ENCODE measurements around the gene SUSD2.
"Not testable (repeated sequence)": the region's sequence is repeated elsewhere in the genome, so short reads cannot be mapped to it uniquely, and the experiment has no call there.

SUSD2 gene

DNA sequence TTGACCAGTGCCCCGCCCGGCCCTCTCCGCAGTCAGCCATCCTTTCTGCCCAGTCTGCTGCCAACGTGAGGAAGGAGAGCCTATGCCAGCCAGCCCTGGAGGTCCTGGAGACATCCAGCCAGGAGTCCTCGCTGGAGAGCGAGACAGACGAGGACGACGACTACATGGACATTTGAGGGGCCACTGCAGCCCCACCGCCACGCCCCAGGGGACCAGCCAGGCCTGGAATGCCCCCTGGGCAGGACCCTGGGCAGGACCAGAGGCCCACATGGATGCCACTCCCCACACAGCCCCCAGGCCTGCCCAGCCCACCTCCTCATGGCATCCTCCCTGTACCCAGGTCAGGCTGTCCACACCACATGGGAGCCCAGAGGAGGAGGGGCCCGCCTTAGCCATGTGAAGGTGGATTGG lies 3.3 kb upstream of the SUSD2 start:
- Mint-ChIP-seq H3K4me1 (peaks cover 7% of the 10 kb centered on the region), H3K4me3 (no peak overlapping the region), H3K9me3 (no peaks in the 10 kb centered on the region), H3K36me3 (peaks cover 29% of the 10 kb centered on the region), H3K27me3 (no peaks in the 10 kb centered on the region), H3K27ac (no peak overlapping the region)
- ATAC-seq: no peak

DNA sequence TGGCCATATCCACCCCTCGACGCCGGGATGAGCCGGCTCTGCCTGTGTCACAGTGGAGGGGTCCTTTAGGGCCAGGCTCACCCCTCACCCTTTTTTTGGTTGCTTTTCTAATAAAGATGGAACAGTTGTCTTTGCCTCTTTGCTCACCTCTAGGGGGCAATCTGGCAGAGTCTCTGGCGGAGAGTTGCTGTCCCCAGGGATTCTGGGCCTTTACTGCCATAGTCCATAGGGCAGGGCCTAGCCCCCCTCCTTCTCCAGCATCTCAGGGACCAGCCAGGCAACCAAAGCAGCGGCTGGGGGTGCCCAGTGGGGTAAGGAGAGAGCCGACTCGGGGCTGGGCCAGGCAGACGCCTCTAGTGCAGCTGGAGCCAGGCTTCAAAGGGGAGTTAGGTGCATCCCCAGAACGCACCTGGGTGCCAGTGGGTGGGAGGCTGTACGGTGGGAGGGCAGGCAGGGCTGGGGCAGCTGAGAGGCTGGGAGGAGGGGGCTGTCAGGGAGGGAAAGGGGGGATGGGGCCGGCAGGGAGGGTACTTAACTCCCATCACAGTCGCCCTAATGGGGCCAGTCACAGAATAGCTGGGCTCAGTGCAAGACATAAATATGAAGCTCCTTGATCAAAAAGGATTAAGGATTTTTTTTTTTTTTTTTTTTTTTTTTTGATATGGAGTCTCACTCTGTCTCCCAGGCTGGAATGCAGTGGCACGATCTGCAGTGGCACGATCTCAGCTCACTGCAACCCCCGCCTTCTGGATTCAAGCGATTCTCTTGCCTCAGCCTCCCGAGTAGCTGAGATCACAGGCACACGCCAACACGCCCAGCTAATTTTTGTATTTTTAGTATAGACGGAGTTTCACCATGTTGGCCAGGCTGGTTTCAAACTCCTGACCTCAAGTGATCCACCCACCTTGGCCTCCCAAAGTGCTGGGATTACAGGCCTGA lies 2.5 kb upstream of the SUSD2 start:
- peak overlapping the region; percentile 19 for H3K27ac Mint-ChIP-seq

DNA sequence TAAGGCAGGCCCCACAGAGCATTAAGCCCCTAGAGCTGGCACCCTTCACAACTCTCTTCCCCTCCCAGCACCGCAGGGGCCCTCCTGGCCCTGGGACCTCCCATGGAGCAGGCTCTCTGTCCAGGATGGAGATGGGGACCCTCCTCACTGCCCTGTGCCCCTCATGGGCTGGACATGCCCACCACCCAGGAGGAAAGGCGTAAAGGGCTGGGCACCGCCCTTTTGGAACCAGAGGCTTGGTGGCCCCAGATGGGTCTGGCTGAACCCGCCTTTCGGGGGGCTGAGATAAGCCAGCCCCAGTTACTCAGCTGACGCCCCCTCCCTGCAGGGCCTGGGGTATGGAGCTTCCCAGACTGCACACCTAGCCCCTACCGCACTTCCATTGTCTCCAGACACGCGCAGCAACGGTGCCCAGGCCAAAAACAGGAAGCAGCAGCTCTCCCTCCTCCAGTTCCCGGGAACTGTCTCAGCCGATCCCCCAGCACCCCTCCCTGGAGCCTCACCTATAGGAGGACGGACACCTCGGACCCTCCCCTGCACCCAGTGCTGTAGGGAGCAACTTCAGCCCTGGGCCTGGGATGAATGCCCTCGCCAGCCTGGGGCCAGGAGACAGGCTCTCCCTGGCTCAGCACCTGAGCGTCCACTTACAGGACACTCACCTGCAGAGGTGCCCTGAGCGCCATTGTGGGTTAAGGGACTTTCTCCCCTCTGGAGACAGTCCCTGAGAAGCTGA lies 1.6 kb upstream of the SUSD2 start:
- Mint-ChIP-seq H3K27me3 (no peaks in the 10 kb centered on the region), H3K4me3 (no peak overlapping the region), H3K36me3 (peaks cover 21% of the 10 kb centered on the region), H3K4me1 (peaks cover 21% of the 10 kb centered on the region), H3K27ac (no peak overlapping the region), H3K9me3 (no peaks in the 10 kb centered on the region)
- ATAC-seq: no peak

More for the DNA sequence above, 2.5 kb upstream of the SUSD2 start:
- Mint-ChIP-seq H3K36me3 (peaks cover 21% of the 10 kb centered on the region), H3K9me3 (no peaks in the 10 kb centered on the region), H3K27me3 (no peaks in the 10 kb centered on the region), H3K4me3 (no peak overlapping the region), H3K4me1 (peaks cover 15% of the 10 kb centered on the region)
- no peak for ATAC-seq

DNA sequence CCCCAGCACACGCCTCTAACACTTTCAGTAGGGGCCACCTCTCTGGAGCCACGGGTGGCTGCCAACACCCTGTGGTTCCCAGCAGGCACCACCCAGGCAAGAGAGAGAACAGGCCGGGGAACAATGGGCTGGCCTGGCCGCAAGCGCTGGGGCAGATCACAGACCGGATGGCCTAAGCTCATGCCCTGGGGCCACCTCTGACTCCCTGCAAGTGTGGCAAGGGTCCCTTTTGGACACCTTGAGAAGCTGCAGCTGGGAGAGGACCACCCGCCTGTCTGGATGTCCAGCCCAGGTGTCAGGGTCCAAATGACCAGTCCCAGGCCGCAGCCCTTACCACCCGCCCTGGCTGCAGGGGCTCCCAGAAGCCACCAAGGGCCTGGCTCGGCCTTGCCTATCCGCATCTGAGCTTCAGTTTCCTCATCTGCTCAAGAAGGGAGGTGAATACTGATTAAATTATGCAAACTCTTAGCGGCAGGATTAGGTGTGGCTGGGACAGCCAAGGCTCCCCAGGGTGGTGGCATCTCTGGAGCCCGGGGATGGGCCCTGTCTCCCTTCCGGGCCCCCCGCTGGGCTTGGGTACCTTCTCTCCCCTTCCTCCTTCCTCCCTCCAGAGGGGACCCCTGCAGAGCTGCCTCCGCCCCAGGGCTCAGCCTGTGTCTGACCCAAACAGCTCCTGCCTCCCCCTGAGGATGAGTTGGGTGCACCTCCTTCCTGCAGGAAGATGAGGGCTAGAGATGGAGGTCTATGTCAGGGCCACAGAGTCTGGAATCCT lies 785 bp upstream of the SUSD2 start:
- H3K9me3 Mint-ChIP-seq: no peaks in the 10 kb centered on the region
- ATAC-seq: no peak
- no peak overlapping the region for H3K27ac Mint-ChIP-seq
- H3K27me3 Mint-ChIP-seq: no peaks in the 10 kb centered on the region
- H3K4me3 Mint-ChIP-seq: no peak overlapping the region
- H3K36me3 Mint-ChIP-seq: peaks cover 15% of the 10 kb centered on the region
- H3K4me1 Mint-ChIP-seq: peaks cover 21% of the 10 kb centered on the region

DNA sequence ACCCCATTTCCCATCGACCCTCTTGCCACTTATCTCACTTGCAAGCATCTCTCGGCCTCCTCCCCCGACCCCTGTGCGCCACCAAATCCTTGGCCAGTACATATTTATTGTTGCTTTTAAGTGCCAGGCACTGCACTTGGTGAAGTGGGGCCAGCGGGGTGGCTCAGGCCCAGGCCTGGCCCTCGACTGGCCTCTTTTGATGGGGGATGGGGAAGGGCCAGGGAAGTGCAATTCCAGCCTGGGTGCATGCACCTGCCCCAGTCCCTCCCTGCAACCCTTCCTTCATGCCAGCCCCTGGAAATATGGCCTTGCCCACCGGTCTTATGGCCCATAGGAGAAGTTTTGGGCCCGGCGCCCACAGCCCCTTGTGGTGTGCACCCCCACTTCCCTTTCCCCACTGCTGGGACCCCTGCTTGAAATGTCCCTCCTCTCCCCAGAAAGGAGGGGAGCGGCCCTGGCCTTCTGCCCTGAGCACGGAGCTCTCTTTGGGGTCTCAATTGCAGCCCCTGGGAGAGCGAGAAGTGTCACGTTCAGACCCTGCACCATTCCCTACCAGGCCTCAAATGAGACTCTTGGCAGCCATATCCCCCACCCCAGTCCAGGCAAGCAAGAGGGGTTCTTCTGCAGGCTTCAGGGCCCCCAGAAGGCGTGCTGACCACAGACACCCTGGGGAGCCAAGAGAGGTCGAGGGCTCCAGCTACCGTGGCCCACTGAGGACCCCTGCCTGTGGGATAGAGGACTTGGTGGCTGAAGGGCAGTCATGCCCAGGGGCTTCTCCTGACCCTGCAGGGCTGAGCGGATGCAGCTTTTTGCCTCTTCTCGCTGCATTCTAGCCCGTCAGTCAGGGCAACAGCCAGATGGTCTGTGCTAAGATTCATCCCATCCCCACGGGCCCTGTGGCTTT lies 961 bp downstream of the SUSD2 start:
- H3K4me3 Mint-ChIP-seq: no peak overlapping the region
- no peaks in the 10 kb centered on the region for H3K27me3 Mint-ChIP-seq
- no peak overlapping the region for H3K27ac Mint-ChIP-seq
- ATAC-seq: no peak
- no peaks in the 10 kb centered on the region for H3K9me3 Mint-ChIP-seq
- H3K4me1 Mint-ChIP-seq: peaks cover 21% of the 10 kb centered on the region
- peaks cover 4% of the 10 kb centered on the region for H3K36me3 Mint-ChIP-seq

DNA sequence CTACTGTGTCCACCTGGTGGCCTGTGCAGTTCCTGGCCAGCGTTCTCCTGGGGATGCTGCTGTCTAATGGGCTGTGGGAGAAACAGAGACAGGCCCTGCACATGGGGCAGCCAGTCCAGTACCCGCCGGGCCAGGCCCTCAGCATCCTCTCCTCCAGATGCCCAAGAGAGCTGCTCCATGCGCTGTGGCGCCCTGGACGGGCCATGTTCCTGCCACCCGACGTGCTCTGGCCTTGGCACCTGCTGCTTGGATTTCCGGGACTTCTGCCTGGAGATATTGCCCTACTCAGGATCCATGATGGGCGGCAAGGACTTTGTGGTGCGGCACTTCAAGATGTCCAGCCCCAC lies 1.6 kb downstream of the SUSD2 start:
- H3K4me3 Mint-ChIP-seq, H3K36me3 Mint-ChIP-seq, H3K9me3 Mint-ChIP-seq, ATAC-seq, H3K27ac Mint-ChIP-seq, H3K27me3 Mint-ChIP-seq: not testable (repeated sequence)
- H3K4me1 Mint-ChIP-seq: peaks cover 21% of the 10 kb centered on the region

DNA sequence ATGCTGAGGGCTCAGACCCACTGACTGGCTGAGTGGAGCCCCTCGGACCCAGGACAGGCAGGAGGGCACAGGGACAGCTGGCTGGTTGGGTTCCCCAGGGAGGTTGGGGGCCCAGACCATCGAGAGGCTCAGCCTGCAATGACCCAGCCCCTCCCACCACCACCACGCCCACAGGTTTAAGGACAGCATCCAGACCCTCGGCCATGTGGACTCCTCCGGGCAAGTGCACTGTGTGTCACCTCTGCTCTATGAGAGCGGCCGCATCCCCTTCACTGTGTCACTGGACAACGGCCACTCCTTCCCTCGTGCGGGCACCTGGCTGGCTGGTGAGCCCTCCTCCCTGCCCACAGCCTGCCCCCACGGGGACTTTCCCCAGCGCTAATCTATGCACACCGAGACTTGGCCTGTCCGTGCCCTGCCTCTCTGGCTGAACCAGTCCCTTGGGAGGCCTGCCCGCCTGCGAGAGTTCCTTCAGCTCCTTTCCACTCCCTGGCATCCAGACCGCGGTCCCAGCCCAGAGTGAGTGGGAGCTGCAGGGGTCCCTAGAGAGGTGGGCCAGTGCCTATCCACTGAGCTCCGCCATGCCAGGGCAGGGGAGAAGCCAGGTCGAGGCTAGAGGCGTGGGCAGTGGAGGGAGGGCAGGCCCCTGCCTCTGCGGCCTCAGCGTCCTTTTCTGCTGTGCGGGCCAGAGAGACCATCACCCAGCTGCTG lies 2.2 kb downstream of the SUSD2 start:
- peaks cover 21% of the 10 kb centered on the region for H3K4me1 Mint-ChIP-seq
- no peak overlapping the region for H3K27ac Mint-ChIP-seq
- peaks cover 2% of the 10 kb centered on the region for H3K36me3 Mint-ChIP-seq
- H3K4me3 Mint-ChIP-seq: peak overlapping the region; percentile 58
- H3K27me3 Mint-ChIP-seq: peaks cover 6% of the 10 kb centered on the region
- peak; percentile 81 for ATAC-seq
- no peaks in the 10 kb centered on the region for H3K9me3 Mint-ChIP-seq

DNA sequence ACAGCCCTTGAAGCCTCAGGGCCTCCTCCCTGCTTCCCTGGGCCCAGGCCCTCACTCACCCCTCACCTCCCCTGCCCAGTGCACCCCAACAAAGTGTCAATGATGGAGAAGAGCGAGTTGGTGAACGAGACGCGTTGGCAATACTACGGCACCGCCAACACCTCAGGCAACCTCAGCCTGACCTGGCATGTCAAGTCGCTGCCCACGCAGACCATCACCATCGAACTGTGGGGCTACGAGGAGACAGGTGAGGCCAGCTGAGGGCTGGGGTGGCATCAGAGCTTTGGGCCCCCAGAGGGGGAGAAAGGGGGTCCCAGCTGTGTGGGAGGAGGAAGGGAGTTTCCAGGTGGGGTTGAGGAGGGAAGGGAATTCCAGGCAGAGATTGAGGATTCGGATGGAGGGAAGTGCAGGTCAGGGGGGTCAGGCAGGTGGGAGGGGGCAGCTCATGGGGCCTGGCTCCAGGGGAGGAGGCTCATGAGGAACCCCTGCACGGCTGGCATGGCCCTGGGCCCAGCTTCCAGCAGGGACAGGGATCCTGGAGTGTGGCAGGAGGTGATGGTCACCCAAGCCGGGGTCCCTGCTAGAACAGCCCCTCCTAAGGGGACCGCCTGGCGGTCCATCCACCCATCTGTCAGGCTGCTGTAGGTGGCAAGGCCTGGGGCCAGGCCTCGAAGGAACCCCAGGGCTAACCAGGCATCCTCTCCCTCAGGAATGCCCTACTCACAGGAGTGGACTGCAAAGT lies 2.9 kb downstream of the SUSD2 start:
- no peak for ATAC-seq
- peaks cover 14% of the 10 kb centered on the region for H3K27me3 Mint-ChIP-seq
- H3K27ac Mint-ChIP-seq: no peak overlapping the region
- H3K4me1 Mint-ChIP-seq: peaks cover 21% of the 10 kb centered on the region
- no peaks in the 10 kb centered on the region for H3K9me3 Mint-ChIP-seq
- H3K4me3 Mint-ChIP-seq: peak overlapping the region; percentile 58
- H3K36me3 Mint-ChIP-seq: no peaks in the 10 kb centered on the region

DNA sequence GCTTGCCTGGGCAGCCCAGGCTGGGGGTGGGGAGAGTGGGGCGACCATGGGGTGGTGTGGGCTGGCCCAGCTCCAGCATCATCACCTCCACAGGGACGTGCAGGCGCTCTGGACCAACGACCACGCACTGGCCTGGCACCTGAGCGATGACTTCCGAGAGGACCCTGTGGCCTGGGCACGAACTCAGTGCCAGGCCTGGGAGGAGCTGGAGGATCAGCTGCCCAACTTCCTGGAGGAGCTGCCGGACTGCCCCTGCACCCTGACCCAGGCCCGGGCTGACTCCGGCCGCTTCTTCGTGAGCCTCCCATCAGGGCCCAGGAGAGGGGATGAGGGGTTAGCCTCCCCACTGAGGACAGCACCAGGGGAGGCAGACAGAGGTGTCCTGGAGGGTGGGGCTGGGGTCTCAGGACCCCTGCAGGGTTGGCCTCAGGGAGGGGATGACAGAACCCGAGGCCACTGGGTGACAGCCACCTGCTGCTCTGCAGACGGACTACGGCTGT lies 3.8 kb downstream of the SUSD2 start:
- Mint-ChIP-seq H3K9me3 (no peaks in the 10 kb centered on the region), H3K4me1 (peaks cover 26% of the 10 kb centered on the region), H3K4me3 (no peak overlapping the region), H3K36me3 (no peaks in the 10 kb centered on the region), H3K27ac (no peak overlapping the region), H3K27me3 (peaks cover 22% of the 10 kb centered on the region)
- no peak for ATAC-seq

DNA sequence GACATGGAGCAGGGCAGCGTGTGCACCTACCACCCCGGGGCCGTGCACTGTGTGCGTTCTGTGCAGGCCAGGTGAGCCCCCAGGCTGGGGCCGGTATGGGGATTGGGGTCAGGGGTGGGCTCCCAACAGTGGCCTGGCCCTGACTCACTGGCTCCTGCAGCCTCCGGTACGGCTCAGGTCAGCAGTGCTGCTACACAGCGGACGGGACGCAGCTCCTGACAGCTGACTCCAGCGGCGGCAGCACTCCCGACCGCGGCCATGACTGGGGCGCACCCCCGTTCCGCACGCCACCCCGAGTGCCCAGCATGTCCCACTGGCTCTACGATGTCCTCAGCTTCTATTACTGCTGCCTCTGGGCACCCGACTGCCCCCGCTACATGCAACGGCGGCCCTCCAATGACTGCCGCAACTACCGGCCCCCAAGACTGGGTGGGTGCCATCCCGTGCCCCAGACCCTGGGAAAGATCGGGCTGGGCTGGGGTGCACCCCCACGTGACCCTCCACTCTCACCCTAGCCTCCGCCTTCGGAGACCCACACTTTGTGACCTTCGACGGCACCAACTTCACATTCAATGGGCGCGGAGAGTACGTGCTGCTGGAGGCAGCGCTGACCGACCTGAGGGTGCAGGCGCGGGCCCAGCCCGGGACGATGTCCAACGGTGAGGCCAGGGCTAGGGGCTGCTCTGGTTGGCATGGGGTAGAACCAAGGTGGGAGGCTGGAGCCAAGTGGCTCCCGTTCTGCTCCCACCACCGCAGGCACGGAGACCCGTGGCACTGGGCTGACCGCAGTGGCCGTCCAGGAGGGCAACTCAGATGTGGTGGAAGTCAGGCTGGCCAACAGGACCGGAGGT lies 4.4 kb downstream of the SUSD2 start:
- no peak overlapping the region for H3K4me3 Mint-ChIP-seq
- ATAC-seq: no peak
- H3K27ac Mint-ChIP-seq: no peak overlapping the region
- H3K9me3 Mint-ChIP-seq: no peaks in the 10 kb centered on the region
- peaks cover 27% of the 10 kb centered on the region for H3K27me3 Mint-ChIP-seq
- H3K36me3 Mint-ChIP-seq: no peaks in the 10 kb centered on the region
- peaks cover 26% of the 10 kb centered on the region for H3K4me1 Mint-ChIP-seq

DNA sequence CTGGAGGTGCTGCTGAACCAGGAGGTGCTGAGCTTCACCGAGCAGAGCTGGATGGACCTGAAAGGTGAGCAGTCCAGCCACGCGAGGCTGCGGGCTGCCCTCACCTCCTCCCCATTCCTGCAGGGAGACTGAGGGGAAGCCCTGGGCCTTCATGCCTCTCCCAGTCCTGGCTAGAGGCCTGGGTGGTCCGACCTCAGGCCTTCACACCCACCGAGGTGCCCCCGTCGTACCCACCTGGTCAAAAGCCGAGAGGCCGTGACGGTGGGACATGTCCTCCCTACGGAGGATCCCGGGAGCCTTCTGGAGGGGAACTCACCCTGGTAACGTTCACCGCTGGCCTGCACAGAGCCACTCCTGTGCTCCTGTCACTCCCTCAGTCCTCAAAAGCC lies 5.1 kb downstream of the SUSD2 start:
- H3K27ac Mint-ChIP-seq: no peak overlapping the region
- no peaks in the 10 kb centered on the region for H3K9me3 Mint-ChIP-seq
- H3K27me3 Mint-ChIP-seq: peaks cover 27% of the 10 kb centered on the region
- no peak for ATAC-seq
- H3K4me1 Mint-ChIP-seq: peaks cover 26% of the 10 kb centered on the region
- no peaks in the 10 kb centered on the region for H3K36me3 Mint-ChIP-seq
- no peak overlapping the region for H3K4me3 Mint-ChIP-seq

DNA sequence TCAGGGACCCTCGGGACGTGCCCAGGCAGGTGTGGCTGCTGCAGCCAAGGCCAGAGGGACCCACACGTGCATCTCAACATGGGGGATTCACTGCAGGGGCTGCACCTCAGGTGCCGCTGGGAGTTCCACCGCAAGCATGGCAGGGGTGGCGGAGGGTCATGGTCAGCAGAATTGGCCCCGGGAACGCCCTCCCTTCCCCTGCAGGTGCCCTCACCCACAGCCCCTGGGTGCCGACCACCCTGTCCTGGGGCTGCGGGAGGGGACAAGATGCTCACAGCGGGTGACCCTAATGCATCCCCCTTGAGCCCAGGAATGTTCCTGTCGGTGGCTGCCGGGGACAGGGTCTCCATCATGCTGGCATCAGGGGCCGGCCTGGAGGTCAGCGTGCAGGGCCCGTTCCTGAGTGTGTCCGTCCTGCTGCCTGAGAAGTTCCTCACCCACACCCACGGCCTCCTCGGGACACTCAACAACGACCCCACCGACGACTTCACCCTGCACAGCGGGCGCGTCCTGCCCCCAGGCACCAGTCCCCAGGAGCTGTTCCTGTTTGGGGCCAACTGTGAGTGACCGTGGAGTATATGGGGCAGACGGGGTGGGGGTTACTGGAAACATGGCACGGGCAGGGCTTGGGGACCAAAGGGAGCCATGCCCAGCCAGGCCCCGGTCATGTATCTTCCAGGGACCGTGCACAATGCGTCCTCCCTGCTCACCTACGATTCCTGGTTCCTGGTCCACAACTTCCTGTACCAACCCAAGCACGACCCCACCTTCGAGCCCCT lies 5.8 kb downstream of the SUSD2 start:
- no peak for ATAC-seq
- peaks cover 26% of the 10 kb centered on the region for H3K4me1 Mint-ChIP-seq
- no peaks in the 10 kb centered on the region for H3K9me3 Mint-ChIP-seq
- H3K36me3 Mint-ChIP-seq: no peaks in the 10 kb centered on the region
- H3K27ac Mint-ChIP-seq: no peak overlapping the region
- H3K27me3 Mint-ChIP-seq: peaks cover 27% of the 10 kb centered on the region
- H3K4me3 Mint-ChIP-seq: no peak overlapping the region

All from stimulated activated memory B cell treated with anti-CD40 and anti-IgM and Interleukin-4, amounts not matched to agents 10 μg/mL and 1 μg/mL and 100 μg/mL, for 72 hours (primary cell).